HEK293T (cell line): ENCODE data around the gene TMEM208.

Experiments used
- ELF4 ChIP-seq: fragments of 450-650 bp; IDR thresholded peaks from 2 replicates; pipeline ENCODE4 v1.6.1; 2017; ENCODE audit warnings: antibody characterized with exemption
- FOXK2 ChIP-seq: fragments of 450-650 bp; IDR thresholded peaks from 2 replicates; pipeline ENCODE4 v1.6.1; 2016; ENCODE audit warnings: mild to moderate bottlenecking
- FOXM1 ChIP-seq: fragments of 450-650 bp; IDR thresholded peaks from 2 replicates; pipeline ENCODE4 v1.6.1; 2017; ENCODE audit warnings: mild to moderate bottlenecking, borderline replicate concordance
- NFRKB ChIP-seq: fragments of 450-650 bp; IDR thresholded peaks from 2 replicates; pipeline ENCODE4 v1.6.1; 2016; ENCODE audit warnings: mild to moderate bottlenecking, moderate library complexity
- SUZ12 ChIP-seq: fragments of 450-650 bp; IDR thresholded peaks from 2 replicates; pipeline ENCODE4 v1.6.1; 2016; ENCODE audit warnings: mild to moderate bottlenecking
- TF ChIP-seq, protein P1 (sequence below): fragments of 450-650 bp; IDR thresholded peaks from 2 replicates; pipeline ENCODE4 v1.6.1; 2016

DNA sequence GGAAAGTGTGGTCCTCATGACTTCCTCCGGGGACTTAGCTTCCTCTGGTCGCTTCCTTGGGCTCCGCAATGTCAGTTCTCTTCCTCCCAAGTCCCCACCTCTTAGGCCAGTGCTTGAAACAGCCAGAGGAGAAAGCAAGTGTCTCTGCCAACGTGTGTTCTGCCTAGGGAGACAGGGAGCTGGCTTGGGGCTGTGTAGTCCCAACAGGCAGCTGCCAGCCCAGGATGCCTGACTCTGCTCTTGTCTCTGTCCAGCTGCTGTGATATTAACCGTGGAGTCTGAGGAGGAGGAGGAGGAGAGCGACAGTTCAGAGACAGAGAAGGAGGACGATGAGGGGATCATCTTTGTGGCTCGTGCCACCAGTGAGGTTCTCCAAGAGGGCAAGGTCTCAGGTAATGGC, 38.9 kb downstream of the TMEM208 start:
- TF ChIP-seq FOXK2, result no peak
- TF ChIP-seq, protein P1, sequence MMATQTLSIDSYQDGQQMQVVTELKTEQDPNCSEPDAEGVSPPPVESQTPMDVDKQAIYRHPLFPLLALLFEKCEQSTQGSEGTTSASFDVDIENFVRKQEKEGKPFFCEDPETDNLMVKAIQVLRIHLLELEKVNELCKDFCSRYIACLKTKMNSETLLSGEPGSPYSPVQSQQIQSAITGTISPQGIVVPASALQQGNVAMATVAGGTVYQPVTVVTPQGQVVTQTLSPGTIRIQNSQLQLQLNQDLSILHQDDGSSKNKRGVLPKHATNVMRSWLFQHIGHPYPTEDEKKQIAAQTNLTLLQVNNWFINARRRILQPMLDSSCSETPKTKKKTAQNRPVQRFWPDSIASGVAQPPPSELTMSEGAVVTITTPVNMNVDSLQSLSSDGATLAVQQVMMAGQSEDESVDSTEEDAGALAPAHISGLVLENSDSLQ, result no peak
- no peak for TF ChIP-seq FOXM1
- TF ChIP-seq SUZ12, result no peak
- no peak for TF ChIP-seq NFRKB
- no peak for TF ChIP-seq ELF4
